NCI-H146 (cell line): ENCODE results near the gene PGBD5.
"Not testable (repeated sequence)": the region's sequence is repeated elsewhere in the genome, so short reads cannot be mapped to it uniquely, and the experiment has no call there.

ENCODE experiments used
- DNase-seq: peaks from one replicate; lab custom pipeline; 2025; lab: John Stamatoyannopoulos, UW

The PGBD5 gene

DNA sequence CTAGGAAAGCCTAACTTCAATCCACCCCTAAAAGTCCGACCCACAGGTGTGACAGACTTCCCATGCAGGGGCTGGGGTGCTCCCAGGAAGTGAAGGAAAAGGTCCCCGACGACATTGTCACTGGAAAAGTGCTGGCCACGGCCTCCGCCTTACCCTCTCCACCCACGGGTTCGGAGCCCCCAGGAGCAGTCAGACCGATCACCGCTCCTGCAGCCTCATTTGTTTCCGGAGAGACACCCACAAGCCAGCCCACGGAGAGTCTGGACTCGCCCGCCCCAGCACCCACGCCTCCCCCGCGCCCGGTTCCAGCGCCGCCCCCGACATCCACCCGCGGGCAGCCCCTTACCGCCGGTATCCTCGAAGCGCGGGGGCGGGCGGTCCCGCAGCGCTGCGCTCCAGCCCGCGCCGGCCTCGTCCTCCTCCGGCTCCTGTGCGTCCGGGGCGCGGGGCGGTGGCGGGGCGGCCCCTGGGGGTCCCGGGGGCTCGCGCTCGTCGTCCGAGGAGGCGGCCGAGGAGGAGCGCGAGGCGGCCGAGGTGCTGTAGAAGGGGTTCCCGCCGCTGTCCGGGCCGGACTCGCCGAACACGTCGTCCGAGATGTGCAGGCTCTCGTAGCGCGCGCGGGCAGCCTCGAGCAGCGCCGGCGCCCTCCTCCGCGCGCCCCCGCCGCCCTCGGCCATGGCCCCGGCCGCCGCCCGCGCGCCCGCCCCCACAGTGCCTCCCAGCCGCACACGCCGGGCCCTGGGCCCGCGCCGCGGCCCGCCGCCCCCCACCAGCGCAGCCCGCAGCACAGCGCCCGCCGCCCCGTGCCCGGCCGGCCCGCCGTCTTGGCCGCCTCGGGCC lies 660 bp downstream of the PGBD5 start:
- DNase-seq: peak; percentile 44

DNA sequence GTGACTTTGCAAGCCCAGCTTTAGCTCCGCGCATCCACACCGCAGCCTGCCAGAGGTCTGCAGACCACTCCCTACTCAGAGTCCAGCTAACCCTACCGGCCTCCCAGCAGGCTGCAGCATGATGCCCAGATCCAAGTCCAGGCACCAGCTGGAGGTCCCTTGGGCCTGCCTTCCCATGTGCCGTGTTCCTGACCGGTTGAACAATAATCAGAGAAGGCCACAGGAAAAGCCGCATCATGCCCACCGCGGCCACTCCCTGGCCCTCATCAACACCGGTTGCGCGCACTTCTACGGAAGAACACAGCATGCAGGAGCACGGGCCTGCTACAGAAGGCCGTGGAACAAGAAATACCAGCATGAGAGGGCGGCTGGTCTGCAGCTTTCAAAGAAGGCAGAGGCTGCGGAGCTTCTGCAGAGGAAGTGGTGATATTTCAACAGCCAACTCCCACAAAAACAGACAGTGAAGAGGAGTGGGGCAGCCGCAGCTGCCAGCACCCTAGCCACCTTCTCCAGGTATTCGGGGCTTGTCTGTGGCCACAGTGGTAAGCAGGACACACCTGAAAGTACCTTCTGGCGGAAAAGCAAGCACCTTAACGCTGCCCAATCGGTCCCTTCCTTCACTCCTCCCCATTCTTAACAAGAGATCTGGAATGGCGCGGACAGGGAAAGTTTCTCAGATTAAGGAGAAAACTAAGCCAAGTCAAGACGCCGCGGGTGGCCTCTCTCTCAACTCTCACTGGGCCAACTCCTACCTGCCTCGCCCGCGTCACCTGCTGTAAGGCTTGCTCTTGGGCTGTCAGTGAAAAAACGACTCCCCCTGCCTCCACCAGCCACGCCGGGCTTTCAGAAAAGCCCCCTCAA lies 1.5 kb downstream of the PGBD5 start:
- DNase-seq: peak; percentile 66

DNA sequence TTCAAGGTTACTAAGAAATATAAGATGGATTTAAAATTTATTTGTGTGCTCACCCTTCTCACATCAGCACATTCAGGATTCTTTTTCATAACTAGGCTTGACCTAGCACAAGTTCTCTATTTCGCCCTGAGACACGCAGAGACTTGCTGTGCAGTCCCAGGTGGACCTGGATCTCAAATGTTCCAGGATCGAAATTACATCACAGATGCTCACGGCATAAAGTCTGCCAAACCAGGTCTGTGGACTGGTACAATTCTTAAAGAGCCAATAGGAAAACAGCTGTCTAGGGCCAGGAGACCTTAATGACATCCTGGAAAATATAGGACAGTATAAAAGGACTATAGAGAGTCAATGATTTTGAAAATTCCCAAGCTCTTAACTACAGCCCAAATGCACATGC lies 2.2 kb downstream of the PGBD5 start:
- DNase-seq: no peak

DNA sequence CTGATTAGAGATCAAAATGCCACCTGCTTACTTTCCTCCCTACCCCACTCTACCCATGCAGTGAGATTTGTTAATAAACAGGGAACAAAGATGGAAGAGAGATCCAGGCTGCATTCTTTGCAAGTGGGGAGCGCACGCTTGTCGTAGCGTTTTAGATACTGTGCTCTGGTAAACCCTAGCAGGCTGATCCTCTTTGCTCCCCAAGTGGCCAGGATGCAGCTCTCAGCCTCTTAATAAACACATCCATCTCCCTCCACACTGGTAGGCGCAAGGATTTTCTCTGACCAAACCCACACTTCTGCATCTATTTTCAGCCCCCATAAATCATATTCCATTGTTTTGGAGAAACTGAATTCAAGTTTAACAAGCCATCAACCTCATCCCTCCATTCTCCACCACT lies 2.9 kb downstream of the PGBD5 start:
- DNase-seq: no peak

DNA sequence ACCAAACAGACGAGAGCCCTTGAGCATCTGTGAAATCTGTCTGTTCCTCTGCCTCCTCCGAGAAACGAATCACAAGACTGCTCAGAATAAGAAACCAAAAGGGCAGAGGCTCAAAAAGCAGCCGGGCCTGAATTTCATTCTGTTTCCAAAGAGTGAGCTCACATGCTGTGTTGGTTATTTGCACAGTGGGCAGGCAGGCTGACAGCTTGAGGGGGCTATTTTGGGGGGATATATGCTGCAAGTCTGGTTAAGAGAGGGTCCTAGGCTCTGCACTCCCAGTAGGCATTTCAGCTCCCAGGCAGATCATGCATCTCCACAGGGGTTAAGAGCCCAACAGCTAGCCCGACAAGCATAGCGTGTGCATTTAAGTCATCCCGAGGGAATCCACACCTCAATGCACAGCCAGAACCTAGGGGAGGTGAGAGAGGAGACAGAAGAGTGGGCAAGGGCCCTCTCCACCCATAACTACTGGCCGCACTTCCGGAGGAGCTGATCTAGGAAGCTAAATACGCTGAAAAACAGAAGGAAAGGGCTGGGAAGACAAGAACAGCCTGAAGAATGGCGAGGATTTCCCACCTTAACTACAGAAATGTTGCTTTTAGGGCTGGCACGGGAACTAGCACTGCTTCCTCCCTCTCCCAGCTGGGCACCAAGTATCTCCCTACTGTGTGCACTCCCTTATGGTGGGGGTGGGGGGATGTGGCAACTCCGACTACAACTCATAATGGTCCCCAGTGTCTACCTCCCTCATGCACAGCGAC lies 3.7 kb downstream of the PGBD5 start:
- no peak for DNase-seq

DNA sequence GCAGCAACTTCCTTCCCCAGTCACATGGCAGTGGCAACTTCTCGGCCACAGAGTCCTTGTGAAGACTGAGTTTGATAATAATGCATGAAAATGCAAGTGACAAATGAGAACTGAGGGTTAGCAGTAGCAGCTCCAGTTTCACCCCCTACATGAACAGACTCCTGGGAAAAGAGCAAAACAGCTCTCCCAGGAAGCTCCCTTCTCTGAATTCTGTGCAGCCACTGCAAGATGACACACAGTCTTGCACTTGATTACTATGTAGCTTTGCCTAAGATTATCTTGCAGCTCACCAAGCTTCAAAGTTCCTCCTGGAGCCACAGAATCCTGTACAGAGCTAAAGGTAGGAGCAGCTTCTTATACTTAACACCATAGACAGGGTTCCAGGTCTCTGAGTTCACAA lies 4.7 kb downstream of the PGBD5 start:
- no peak for DNase-seq

DNA sequence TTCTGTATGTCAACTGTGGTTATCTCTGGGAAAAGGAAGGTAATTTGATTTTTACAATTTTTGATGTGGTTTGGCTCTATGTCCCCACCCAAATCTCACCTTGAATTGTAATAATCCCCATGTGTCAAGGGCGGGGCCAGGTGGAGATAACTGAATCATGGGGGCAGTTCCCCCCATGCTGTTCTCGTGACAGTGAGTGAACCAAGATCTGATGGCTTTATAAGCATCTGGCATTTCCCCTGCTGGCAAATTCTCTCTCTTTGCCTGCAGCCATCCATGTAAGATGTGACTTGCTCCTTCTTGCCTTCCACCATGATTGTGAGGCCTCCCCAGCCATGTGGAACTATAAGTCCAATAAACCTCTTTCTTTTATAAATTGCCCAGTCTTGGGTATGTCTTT lies 5.8 kb downstream of the PGBD5 start:
- DNase-seq: not testable (repeated sequence)

DNA sequence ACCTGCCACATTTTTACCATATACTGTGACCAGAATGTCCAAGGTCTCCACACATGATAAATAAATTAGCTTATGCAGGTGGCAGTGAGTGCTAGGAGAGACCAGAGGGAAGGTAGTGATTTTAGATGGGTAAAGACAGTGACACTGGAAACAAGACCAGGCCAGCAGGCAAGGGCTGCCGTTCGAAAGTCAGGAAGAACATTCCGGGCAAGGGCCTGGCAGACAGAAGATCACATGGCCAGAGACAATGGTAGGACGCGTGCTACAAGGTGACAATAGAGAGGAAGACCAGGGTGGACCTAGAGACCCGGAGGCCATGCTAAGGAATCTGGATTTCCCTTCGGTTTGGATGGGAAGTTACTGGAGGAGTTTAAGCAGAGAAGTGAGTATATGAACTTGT lies 9.7 kb downstream of the PGBD5 start:
- DNase-seq: no peak

DNA sequence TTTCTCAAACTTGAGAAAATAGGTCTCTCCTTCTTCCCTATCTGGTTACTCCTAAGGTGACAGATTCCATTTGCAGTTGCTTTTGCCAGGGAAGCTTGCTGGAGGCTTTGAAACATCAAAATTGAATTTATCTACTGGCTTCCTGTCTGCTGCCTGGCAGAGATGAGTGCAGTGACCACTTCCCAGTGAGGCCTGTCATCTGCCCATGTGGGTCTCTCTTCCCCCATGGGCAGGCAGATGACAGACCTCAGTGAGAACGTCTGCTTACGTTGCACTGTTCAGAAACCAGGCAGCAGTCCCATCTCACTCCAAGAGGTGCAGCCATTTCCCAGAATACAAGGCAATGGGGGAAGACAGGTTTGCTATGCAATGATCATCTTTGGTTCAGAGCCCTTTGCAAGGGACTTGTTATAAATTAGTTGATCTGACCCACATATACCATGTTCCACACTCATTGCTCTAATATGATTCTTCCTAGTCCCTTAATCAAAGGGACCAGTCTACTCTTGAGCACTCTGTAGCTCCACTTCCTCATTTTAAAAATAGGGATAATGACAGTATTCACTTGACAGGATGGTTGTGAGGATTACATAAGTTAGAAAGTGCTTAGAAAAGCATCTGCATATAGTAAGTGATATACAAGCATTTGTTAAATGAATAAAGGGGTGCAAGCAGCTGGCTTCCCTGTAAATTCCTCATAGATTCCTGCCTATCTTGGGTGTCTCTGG lies 10.6 kb downstream of the PGBD5 start:
- no peak for DNase-seq

DNA sequence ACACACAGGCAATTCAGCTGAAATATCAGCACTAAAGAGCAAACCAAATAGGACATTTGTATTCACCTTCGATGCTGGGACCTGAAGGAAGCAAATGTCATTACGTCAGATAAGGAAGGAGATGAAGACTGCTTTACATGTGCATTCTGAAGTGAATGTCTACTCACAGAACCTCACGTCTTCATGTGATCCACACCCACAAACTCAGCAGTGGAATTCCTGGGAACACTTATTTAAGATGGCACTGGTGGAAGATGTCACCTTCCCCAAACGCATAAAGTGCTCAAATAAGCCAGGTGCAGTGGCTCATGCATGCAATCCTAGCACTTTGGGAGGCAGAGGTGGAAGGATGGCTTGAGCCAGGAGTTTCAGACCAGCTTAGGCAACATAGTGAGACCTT lies 11.4 kb downstream of the PGBD5 start:
- DNase-seq: no peak

DNA sequence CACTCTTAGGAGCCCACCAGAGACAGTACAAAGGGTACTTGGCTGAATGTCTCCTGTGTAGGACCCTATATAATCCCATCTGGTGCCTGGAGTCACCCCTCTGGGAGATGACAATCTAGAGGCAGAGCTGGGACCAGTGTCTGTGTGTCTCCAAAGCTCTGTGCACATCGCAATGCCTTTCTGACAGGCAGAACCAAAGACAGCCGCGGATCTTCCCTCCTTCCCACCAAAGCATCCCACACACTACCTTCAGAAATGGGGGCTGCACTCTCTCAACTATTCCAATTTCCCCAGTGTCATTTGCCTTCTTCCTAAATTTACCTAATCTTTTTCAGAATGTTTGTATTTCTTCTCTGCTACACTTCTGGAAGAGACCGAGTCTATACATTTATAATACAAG lies 12.0 kb downstream of the PGBD5 start:
- no peak for DNase-seq

DNA sequence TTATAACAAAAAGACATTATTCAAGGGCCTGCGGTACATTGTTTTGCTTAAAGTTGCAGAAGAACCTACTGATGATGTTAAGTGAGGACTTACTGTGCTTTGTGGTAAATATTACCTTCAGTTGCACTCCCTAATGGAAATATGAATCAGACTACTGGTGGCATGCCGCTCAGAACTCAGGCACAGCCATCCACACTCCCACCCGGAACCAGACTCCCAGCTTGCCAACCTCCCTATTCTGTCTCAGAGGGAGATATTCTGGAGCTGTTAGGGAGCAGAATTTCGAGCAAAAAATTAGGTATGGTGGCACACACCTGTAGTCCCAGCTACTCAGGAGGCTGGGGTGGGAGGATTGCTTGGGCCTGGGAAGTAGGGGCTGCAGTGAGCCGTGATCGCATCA lies 13.1 kb downstream of the PGBD5 start:
- DNase-seq: no peak

DNA sequence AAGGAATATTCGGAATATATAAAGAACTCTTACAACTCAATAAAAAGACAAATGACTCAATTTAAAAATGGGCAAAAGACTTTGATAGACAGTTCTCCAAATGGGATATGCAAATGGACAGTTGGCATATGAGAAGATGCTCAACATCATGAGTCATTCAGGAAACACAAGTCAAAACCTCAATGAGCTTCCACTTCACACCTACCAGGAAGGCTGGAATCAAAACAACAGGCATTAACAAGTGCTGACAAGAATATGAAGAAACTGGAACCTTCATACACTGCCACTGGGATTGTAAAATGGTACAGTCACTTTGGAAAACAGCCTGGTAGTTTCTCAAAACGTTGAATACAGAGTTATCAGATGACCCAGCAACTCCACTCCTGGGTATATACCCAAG lies 17.2 kb downstream of the PGBD5 start:
- DNase-seq: no peak

DNA sequence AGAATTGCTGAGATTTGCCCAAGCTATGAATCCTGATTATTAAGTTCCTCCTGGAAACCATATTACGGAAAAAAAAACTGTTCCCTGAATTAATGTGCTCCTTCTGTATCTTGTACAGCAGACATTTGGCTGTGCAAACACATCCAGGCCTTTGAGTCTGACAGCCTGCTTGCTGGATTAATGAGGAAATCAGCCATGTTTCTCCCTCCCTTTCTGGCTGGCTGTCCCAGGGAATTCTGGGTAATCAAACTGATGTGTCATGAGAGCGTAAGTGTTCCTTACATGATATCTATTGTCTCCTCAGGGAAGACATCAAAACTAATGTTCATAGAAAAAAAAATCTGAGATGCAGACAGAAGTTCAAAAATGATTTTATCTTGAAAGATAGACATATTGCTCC lies 18.8 kb downstream of the PGBD5 start:
- DNase-seq: no peak

DNA sequence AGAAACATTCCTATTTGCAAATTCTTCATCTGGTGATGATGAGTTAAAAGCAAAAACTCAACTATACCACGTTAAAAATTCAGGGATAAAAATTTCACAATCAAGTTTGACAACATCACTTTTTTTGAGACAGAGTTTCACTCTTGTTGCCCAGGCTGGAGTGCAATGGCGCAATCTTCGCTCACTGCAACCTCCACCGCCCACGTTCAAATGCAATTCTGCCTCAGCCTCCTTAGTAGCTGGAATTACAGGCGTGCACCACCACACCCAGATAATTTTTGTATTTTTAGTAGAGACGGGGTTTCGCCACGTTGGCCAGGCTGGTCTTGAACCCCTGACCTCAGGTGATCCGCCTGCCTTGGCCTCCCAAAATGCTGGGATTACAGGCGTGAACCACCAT lies 19.4 kb downstream of the PGBD5 start:
- DNase-seq: not testable (repeated sequence)

DNA sequence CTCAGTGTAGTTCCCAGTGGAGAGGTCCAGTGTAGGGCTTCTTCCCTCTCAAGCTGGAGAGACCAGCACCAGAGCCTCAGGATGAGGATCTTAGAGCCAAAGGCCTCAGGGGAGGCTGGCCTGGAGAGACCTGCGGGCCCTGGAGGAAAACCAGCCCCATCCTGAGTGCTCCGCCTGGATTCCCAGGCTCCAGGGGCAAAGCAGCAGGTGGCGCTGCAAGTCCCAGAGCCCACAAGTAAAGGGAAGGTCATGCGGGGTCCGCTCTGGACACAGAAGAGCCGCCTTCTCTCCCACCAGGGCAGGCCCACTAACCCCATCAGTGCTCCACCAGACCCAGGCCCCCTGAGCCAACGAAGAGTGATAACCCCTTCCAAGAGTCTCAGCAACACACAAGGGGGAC lies 22.7 kb downstream of the PGBD5 start:
- no peak for DNase-seq

DNA sequence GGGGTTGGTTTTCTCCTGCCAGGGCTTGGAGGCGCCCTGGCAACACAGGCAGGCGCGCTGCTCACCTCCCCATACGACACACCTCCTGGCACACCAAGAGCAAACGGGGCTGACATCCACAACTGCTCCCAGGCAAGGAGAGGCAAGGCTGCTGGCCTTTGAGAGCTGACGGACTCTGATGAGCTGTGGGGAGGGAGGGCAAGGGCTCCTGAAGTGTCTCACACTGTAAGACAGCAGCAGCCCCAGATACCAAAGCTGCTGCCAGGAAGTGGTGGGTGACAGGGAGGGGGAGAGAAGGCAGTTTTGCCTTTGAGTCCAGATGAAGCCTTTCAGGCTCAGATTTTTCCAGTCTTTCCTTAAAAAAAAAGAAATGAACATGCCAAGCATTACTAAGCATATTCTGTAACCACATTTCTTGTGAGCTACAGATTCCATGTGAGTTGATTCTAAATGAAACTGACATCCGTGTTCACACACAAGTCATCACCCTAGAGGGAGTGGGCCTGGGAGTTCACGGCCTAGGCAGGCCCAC lies 24.3 kb downstream of the PGBD5 start:
- no peak for DNase-seq

DNA sequence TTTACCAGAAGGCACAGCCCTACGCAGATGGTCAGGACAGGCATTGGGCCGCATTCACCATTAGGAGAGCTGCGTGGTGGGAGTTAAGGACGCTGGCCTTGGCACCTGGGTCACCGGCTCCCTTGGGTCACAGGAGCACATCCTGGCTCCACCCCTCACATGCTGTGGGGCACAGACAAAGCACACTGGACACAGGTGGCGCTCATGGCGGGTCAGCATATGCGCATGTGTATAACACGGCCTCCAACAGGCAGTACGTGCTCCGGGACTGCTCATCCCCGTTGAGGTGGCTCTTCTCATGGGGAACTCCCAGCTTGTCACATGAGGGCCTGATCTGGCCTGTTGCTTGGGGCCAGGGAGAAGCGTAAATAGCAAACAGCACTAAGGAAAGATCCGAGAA lies 25.0 kb downstream of the PGBD5 start:
- DNase-seq: no peak

DNA sequence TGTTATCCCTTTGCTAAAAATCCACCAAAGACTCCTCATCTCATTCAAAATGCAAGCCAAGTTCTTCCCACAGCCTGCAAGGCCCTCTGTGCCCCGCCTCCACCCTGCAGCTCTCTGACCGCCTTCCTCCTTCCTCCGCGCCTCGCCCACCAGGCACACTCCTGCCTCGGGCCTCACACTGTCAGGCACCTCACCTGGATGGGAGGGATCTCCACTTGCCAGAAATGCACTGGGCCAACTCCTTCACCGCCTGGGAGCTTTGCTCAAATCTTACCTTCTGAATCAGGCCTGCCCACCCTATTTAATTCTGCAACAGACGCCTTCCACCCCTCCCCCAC lies 26.2 kb downstream of the PGBD5 start:
- no peak for DNase-seq

DNA sequence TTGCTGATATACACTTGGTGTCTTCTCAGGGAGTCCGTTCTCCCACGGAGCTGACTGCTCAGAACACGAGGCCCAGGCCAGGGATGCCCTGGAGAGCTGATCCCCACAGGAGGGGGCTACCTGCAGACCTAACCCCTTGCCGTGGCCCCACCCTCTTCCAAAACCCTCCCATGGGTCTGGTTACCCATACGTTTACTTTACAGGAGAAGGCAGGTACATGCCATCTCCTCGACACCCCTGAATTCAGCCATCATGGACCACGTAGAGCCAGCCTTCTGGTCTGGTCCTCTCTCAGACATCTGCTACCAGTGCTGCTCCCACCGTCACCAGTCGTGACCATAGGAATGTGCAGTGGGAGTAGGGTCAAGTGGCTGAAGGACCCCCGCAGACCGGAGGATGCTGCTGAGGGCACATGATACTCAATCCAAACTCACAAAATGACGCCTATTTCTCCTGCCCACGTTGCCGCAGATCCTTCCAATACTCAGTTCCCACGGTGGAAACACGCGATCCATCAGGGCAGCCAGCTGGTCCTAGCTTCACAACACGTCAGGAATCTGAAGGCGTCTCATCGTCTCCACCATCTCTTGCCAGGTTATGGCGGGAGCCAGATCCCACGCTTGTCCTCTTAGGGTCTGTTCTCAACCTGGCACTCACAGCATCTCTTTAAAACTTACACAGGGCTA lies 26.7 kb downstream of the PGBD5 start:
- DNase-seq: no peak

DNA sequence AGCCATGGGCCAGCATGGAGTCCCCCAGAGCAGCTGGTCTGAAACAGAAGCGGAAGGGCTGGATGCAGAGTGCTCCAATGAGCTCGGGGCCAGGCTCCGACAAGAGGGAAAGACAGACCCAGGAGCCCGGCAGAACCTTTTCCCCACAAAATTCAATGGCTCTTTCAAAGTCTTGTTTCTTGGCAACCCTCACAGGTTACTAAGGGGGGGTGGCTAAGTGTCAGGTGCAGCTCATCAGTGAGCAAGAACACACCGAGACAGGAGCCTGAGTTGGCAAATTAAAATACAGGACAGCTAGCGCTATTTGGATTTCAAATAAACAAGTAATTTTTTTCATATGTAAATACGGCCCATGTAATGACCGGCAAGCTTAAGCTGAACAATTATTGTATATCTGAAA lies 27.3 kb downstream of the PGBD5 start:
- no peak for DNase-seq
